Epithelial cell of esophagus (primary cell): ENCODE results near the gene VSIG4.

ENCODE experiments used
- DNase-seq: peaks from one replicate; pipeline ENCODE4 v3.0.0; 2010; ENCODE audit warnings: low read depth
- H3K4me3 ChIP-seq: 2 replicates; pipeline ENCODE4 v1.5.1; 2011; ENCODE audit warnings: mild to moderate bottlenecking, low read length, control low read depth
- TF ChIP-seq, protein P1 (sequence below): IDR thresholded peaks from 2 replicates; pipeline ENCODE4 v1.5.1; 2011; ENCODE audit warnings: low read depth, mild to moderate bottlenecking, low read length, control low read depth, inconsistent platforms; ENCODE audit not compliant: insufficient read depth; ENCODE audit errors: missing control alignments

VSIG4 gene

DNA sequence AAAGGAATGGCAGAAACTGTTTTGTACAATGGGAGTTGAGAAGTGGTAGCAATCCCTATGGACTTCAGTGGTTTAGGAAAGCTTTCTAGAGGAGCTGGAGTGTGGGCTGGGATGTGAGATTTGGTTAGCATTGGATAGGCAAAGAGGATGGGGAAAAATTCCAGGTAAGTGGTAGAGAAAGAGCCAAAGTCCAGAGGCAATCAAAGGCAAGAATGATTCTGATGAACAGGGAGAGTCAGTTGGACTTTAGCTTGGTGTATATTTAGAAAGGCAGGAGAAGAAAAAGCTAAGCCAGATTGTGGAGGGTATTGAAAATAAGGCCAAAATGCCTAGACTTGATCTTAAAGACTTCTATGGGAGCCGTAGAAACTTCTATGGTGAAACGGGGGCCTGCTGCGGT lies 3.7 kb upstream of the VSIG4 start:
- no peak for DNase-seq
- TF ChIP-seq, protein P1, sequence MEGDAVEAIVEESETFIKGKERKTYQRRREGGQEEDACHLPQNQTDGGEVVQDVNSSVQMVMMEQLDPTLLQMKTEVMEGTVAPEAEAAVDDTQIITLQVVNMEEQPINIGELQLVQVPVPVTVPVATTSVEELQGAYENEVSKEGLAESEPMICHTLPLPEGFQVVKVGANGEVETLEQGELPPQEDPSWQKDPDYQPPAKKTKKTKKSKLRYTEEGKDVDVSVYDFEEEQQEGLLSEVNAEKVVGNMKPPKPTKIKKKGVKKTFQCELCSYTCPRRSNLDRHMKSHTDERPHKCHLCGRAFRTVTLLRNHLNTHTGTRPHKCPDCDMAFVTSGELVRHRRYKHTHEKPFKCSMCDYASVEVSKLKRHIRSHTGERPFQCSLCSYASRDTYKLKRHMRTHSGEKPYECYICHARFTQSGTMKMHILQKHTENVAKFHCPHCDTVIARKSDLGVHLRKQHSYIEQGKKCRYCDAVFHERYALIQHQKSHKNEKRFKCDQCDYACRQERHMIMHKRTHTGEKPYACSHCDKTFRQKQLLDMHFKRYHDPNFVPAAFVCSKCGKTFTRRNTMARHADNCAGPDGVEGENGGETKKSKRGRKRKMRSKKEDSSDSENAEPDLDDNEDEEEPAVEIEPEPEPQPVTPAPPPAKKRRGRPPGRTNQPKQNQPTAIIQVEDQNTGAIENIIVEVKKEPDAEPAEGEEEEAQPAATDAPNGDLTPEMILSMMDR = no peak
- no peak overlapping the region for H3K4me3 ChIP-seq

DNA sequence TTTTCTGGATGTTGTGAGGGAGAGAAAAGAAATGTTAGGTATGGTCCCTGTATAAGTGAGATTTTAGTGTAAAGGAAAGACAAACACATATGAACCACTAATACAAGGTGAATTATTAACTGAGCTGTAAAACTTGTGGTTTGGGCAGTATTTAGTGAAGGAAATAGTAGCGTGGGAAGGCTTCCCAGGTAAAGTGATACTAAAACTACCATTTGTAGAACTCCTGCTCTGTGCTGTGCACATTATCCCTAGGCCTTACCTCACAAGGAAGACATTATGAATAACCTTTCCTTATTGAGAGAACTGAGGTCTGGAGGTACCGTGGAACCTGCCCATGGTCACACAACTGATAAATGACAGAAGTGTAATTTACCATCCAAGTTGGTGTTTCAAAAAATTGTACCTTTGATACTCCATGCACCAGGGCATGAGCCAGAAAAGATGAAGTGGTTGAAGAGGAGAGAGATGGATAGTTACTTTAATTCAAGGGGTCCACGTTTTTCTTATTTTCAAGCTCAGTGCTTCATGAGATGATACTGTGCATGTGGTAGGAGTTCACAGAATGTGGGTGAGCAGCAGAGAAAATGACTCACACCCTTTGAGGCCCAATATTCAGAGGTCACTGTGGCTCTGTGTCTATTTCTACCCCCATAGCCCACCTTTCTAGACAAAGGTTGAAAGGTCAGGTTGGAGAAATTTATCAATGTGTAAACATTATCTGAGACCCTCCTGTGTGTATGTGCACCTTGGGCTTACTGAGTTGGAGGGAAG lies 2.6 kb upstream of the VSIG4 start:
- no peak overlapping the region for H3K4me3 ChIP-seq
- no peak for DNase-seq

DNA sequence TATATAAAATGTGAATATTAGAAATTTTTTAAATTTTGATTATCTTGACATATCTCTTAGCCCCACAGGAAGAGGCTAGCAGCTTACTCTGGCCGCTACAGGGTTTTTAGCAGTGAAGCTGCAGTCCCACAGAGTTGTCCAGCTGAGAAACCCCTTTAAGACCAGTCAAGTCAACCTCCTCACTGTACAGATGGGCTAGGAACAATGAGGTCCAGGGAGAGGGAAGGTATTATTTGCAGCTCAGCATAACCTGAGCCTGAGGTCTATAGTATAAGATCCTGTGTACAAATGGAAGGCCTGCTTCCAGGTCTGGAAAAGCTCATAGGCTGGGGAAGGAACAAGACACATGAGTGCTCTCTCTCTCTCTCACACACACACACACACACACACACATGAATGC lies 1.8 kb downstream of the VSIG4 start:
- TF ChIP-seq, protein P1 = no peak
- no peak for DNase-seq
- H3K4me3 ChIP-seq = no peak overlapping the region

More for the DNA sequence above, 2.6 kb upstream of the VSIG4 start:
- TF ChIP-seq, protein P1 = no peak

DNA sequence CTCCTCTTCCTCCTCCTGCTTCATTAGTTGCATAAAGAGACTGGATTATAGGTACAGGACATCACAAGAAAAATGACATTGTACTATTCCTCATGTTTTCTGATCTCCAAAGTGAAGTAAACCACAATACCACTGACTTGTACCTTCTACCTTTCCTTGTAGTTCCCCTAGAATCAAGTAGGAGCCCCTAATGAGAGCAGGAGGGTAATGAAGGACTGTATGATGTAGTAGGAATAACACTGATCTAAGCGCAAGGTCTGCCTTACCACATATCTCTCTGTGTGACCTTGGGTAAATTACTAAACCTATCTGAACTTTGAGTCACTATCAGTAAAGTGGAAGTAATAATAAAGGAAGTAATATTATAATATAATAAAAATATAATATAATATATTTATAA lies 3.6 kb downstream of the VSIG4 start:
- TF ChIP-seq, protein P1 = no peak
- no peak for DNase-seq
- H3K4me3 ChIP-seq = no peak overlapping the region

DNA sequence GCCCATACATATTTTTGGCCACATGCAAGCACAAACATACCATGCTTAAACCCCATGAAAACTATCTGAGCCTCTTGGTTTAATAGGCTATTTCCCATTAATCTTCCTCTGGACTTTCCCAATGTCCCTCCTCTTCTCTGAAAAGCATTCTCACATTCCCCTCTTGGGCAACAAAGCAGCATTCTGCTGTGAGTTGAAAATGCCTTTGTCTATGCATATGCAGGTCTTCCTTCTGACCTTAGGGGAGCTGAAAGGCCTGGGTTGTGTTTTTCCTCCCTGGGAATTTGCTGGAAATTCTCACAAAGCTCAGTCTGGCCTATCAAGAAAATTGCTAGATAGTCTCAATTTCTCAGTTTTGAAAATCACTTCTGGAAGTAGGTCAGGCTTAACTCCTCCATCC lies 4.2 kb downstream of the VSIG4 start:
- no peak for DNase-seq
- TF ChIP-seq, protein P1 = no peak
- no peak overlapping the region for H3K4me3 ChIP-seq

DNA sequence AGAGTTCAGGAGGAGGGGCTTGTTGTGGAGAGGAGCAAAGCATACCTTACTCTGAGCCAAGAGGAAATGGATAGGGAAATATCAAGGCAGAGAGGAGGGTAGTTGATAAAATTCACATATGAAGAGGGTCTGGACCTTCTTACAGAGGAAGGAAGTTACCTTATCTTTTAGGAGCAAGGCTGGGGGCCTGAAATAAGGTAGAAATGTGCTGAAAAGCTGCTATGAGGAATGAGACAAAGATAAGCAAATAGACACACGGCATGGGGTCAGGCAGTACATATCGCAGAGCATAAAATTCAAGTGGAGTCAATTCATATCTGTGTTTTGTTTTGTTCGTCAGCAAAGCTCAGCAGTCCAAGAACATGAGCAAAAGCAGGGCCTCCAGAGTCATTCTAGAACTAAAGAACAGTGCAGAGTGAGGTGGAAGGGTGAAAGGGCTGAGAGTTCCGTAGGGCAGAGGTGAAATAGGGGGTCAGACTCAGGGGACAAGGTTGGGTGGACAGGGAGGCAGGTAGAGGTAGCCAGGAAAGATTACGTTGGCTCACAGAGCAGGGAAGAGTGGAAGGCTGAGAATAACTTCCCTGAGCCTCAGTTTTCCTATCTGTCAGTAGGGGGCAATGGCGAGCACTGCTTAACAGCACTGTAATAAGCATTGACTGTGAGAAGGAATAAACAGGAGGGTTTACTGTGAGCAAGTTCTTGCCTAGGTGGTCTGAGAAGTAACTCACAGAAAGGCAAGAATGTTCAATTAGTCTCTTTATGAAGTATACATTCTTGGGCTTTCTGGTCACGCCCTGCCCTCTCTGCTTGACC lies 9.2 kb downstream of the VSIG4 start:
- peak; percentile 40 for DNase-seq
- TF ChIP-seq, protein P1 = peak; percentile 53

DNA sequence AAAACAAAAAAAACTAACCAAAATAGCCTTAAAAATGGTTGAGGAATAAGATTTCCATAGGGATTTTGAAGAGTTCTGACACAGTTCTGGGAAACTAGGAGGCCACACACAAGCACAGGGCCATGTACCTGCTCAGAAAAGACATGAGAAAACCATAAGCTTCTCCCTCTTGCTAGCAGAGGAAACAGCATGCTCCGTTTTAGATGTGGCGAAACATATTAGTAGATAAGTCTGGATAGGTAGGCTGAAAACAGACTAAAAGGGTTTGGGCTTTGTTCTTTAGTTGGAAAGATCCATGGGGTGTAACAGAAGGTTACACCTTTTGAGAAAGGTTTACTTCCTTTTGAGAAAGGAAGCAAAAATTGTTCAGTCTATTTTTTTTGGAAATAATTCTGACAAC lies 10.9 kb downstream of the VSIG4 start:
- H3K4me3 ChIP-seq = no peak overlapping the region
- TF ChIP-seq, protein P1 = no peak
- no peak for DNase-seq

More for the DNA sequence above, 9.2 kb downstream of the VSIG4 start:
- no peak overlapping the region for H3K4me3 ChIP-seq
